ENCODE measurements around the gene SLC45A1.

Gene SLC45A1

GRCh38 chr1:8345621-8346415 is 27.9 kb downstream of the SLC45A1 start:
- no peak overlapping the region for H3K27ac ChIP-seq

GRCh38 chr1:8347635-8348034 is 29.7 kb downstream of the SLC45A1 start:
- no peak for TF ChIP-seq CTCF (conservative IDR thresholded peaks at IDR 0.05)
- TF ChIP-seq ZFX (IDR thresholded peaks at IDR 0.05) = no peak
- H3K27ac ChIP-seq = no peak overlapping the region

More at GRCh38 chr1:8345621-8346415, 27.9 kb downstream of the SLC45A1 start:
- TF ChIP-seq ZFX (IDR thresholded peaks at IDR 0.05) = no peak
- no peak for TF ChIP-seq CTCF (conservative IDR thresholded peaks at IDR 0.05)

GRCh38 chr1:8348047-8348776 is 30.3 kb downstream of the SLC45A1 start:
- TF ChIP-seq ZFX (IDR thresholded peaks at IDR 0.05) (no peak), CTCF (conservative IDR thresholded peaks at IDR 0.05) (no peak)
- no peak overlapping the region for H3K27ac ChIP-seq

- H3K27ac ChIP-seq = no peak overlapping the region
- TF ChIP-seq CTCF (conservative IDR thresholded peaks at IDR 0.05) = peak; percentile 96
- no peak for TF ChIP-seq ZFX (IDR thresholded peaks at IDR 0.05)
These were observed 31.0 kb downstream of the SLC45A1 start for GRCh38 chr1:8348777-8349472.

GRCh38 chr1:8349473-8349865 is 31.6 kb downstream of the SLC45A1 start:
- no peak overlapping the region for H3K27ac ChIP-seq
- TF ChIP-seq CTCF (conservative IDR thresholded peaks at IDR 0.05) (no peak), ZFX (IDR thresholded peaks at IDR 0.05) (no peak)

GRCh38 chr1:8349961-8350360 is 32.0 kb downstream of the SLC45A1 start:
- TF ChIP-seq CTCF (conservative IDR thresholded peaks at IDR 0.05) = no peak
- TF ChIP-seq ZFX (IDR thresholded peaks at IDR 0.05) = no peak
- H3K27ac ChIP-seq = no peak overlapping the region
